ENCODE measurements around the gene VSNL1.
A peak's percentile ranks its signal among the peaks of the same experiment; 100 is the strongest.

Gene VSNL1

DNA sequence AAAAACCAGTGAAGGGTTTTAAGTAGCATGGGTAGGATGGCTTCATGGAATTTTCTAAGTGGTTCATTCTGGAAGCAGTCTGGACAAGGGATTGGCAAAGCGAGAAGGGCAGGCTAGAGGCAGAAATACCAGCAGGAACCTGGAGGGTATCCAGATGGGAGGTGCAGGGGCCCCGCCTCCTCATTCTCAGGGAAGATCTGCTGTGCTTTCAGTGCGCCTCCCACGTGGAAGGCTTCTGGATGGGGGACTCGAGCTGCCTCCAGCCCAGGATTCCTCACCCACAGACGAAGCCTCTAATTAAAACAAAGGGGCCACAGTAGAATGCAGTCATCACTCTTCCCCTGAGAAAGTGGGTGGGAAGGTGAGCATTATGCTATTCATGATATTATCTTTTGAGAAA is 79.8 kb downstream of the VSNL1 start:
- TF ChIP-seq, protein P1, sequence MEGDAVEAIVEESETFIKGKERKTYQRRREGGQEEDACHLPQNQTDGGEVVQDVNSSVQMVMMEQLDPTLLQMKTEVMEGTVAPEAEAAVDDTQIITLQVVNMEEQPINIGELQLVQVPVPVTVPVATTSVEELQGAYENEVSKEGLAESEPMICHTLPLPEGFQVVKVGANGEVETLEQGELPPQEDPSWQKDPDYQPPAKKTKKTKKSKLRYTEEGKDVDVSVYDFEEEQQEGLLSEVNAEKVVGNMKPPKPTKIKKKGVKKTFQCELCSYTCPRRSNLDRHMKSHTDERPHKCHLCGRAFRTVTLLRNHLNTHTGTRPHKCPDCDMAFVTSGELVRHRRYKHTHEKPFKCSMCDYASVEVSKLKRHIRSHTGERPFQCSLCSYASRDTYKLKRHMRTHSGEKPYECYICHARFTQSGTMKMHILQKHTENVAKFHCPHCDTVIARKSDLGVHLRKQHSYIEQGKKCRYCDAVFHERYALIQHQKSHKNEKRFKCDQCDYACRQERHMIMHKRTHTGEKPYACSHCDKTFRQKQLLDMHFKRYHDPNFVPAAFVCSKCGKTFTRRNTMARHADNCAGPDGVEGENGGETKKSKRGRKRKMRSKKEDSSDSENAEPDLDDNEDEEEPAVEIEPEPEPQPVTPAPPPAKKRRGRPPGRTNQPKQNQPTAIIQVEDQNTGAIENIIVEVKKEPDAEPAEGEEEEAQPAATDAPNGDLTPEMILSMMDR (conservative IDR thresholded peaks at IDR 0.05; ENCODE audit: low read depth) = no peak
- ChIA-PET CTCF (interaction anchor here (0.6 kb wide), 1 partner anchor 459 kb away, joined by 5 read pairs; no protein-coding TSS in a partner anchor), POLR2A (ENCODE audit: low non-redundant PET) (no interaction called here)
- DNase-seq (ENCODE audit: low spot score) = peak; percentile 48
- H3K27ac ChIP-seq = peak overlapping the region; percentile 90

DNA sequence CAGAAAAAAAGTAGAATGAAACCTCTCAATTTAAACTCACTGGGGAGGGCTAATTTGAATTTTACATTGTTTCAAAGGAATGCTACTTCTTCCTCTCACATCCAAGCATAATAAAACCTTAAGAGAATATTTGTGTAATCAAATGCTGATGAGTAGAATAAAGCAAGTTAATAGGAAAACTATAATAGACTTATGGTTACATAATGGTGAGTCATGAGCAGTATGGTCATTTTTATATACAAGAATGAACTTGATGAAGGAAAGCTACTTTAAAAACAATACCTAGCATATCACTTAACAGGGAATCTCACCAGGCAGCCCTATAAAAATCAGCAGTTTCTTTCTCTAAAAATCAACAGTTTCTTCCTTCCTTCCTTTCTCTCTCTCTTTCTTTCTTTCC is 80.3 kb downstream of the VSNL1 start:
- CTCF ChIA-PET = no interaction called here
- peak; percentile 78 for DNase-seq (ENCODE audit: low spot score)
- POLR2A ChIA-PET (ENCODE audit: low non-redundant PET) = no interaction called here
- TF ChIP-seq, protein P1 (conservative IDR thresholded peaks at IDR 0.05; ENCODE audit: low read depth) = no peak
- peak overlapping the region; percentile 90 for H3K27ac ChIP-seq

DNA sequence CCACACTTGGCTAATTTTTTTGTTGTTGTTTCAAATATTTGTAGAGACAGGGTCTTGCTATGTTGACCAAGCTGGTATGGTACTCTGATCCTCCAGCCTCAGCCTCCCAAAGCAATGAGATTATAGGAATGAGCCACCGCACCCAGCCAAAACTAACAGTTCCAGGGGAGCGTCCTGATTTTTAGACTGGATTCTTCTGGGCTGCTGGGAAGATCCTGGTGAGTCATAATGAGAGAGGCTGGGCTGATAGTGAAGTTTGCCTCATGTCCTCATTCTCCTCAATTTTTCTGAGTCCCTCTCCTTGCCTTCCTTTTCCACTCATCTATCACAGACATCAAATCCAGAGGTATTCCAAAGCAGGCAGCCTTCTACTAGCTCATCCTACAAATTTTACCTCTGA is 81.3 kb downstream of the VSNL1 start:
- ChIA-PET POLR2A (ENCODE audit: low non-redundant PET) (interaction anchor here (0.6 kb wide), 1 partner anchor 92 kb away, joined by 5 read pairs; no protein-coding TSS in a partner anchor), CTCF (no interaction called here)
- H3K27ac ChIP-seq = peak overlapping the region; percentile 87

DNA sequence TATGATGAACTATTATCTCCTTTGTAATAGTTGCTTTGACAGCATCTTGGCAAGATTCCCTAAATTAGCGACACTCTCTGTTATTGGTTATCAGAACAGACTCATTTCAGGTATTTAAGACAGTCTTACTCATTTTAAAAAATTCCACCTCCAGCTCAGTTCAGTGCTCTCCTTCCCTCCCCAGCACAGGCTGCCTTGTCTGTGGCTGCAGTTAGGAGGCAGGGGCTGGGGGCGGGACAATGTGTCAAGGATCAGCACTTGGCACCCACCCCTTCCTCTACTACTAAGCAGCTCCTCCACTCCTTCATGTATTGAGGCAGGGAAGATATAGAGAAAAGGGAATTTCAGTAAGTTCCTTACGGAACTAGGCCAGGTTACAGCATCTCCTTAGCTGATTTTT is 85.0 kb downstream of the VSNL1 start:
- POLR2A ChIA-PET (ENCODE audit: low non-redundant PET) = interaction anchor here (0.6 kb wide), 1 partner anchor 47 kb away, joined by 4 read pairs; no protein-coding TSS in a partner anchor
- DNase-seq (ENCODE audit: low spot score) = no peak
- no peak overlapping the region for H3K27ac ChIP-seq
- TF ChIP-seq, protein P1 (conservative IDR thresholded peaks at IDR 0.05; ENCODE audit: low read depth) = no peak
- CTCF ChIA-PET = interaction anchor here (0.6 kb wide), 1 partner anchor 408 kb away, joined by 6 read pairs; no protein-coding TSS in a partner anchor

More for the DNA sequence above, 81.3 kb downstream of the VSNL1 start:
- DNase-seq (ENCODE audit: low spot score) = peak; percentile 68
- TF ChIP-seq, protein P1 (conservative IDR thresholded peaks at IDR 0.05; ENCODE audit: low read depth) = no peak

DNA sequence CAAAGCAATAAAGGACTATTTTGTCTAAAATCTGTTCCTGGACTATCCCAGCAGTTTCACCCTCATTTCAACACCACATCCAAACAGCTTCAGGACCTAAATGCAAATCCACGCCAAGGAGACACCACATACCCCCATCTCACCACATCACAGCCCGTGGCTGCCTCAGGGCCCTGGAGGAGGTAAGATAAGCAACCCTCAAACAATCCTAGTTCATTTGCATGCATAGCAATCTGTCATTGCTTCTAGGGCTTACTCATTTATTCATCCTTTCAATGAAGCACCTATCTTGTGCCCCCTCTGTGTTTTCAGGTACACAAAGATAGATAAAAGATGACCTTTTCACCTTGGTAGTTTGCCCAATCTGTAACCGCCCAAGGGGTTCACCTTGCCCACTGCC is 86.5 kb downstream of the VSNL1 start:
- CTCF ChIA-PET = interaction anchor here (0.7 kb wide), 1 partner anchor 18 kb away, joined by 4 read pairs; no protein-coding TSS in a partner anchor
- no peak overlapping the region for H3K27ac ChIP-seq
- no peak for DNase-seq (ENCODE audit: low spot score)
- POLR2A ChIA-PET (ENCODE audit: low non-redundant PET) = no interaction called here
- TF ChIP-seq, protein P1 (conservative IDR thresholded peaks at IDR 0.05; ENCODE audit: low read depth) = no peak

DNA sequence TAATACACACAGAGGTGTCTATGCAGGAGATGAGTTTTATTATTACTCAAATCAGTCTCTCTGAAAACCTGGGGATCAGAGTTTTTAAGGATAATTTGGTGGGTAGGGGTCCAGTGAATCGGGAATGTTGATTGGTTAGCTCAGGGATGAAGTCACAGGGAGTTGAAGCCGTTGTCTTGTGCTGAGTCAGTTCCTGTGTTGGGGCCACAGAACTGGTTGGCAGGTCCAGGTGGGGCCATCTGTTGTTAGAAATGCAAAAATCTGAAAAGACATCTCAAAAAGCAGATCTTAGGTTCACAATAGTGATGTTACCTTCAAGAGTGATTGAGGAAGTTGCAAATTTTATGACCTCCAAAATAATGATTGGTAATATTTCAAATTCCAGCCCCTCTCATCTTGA is 86.9 kb downstream of the VSNL1 start:
- DNase-seq (ENCODE audit: low spot score) = no peak
- ChIA-PET POLR2A (ENCODE audit: low non-redundant PET) (no interaction called here), CTCF (interaction anchor here (0.6 to 0.7 kb wide), 2 partner anchors 19 to 340 kb away, joined by 3 to 4 read pairs; no protein-coding TSS in a partner anchor)
- TF ChIP-seq, protein P1 (conservative IDR thresholded peaks at IDR 0.05; ENCODE audit: low read depth) = no peak
- H3K27ac ChIP-seq = no peak overlapping the region
